Hepatocyte (in vitro differentiated cells): ENCODE results near the gene ASB2.

Experiments used
- EZH2 ChIP-seq: fragments of 200-600 bp; sonication (generic); IDR thresholded peaks from 2 replicates; pipeline ENCODE4 v1.6.1; 2016; ENCODE audit warnings: antibody characterized with exemption, mild to moderate bottlenecking, borderline replicate concordance
- TF ChIP-seq, protein P1 (sequence below): fragments of 200-600 bp; sonication (generic); IDR thresholded peaks from 2 replicates; pipeline ENCODE4 v1.5.1; 2016; ENCODE audit warnings: antibody characterized with exemption, mild to moderate bottlenecking; ENCODE audit not compliant: poor library complexity

DNA sequence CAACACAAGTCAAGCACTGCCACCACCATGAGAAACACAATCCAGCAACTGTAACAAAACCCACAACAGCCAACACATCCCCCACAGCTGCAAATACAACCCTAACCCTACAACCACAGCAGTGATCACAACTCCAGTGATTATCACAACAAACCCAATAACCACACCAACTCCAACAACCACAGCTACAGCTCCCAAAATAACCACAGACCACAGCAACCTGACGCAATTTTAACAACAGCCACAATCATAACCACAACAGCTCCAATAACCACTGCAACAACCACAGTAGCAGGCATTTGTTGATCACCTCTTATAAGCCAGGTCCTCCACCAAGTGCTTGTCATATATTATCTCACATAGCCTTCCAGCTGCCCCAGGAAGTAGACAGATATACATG, 91.4 kb downstream of the ASB2 start:
- TF ChIP-seq, protein P1, sequence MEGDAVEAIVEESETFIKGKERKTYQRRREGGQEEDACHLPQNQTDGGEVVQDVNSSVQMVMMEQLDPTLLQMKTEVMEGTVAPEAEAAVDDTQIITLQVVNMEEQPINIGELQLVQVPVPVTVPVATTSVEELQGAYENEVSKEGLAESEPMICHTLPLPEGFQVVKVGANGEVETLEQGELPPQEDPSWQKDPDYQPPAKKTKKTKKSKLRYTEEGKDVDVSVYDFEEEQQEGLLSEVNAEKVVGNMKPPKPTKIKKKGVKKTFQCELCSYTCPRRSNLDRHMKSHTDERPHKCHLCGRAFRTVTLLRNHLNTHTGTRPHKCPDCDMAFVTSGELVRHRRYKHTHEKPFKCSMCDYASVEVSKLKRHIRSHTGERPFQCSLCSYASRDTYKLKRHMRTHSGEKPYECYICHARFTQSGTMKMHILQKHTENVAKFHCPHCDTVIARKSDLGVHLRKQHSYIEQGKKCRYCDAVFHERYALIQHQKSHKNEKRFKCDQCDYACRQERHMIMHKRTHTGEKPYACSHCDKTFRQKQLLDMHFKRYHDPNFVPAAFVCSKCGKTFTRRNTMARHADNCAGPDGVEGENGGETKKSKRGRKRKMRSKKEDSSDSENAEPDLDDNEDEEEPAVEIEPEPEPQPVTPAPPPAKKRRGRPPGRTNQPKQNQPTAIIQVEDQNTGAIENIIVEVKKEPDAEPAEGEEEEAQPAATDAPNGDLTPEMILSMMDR, result no peak
- no peak for TF ChIP-seq EZH2
